ENCODE measurements around the gene CHMP6. TPM values are rescaled to one million over a fixed set of nuclear protein-coding genes. Genes with fewer than 3 reads are reported as not detected.
A peak's percentile ranks its signal among the peaks of the same experiment; 100 is the strongest.

The CHMP6 gene
- polyA plus RNA-seq (ENCODE audit: insufficient read length), result 25.4 TPM

- peak; percentile 89 for DNase-seq
These were observed at the start of gene CHMP6 for GRCh38 chr17:80991645-80992076. TSS of gene CHMP6 (plus strand) at chr17:80991841. CDS start at chr17:80991919, 78 bp downstream.

- DNase-seq, result peak; percentile 89
These were observed 49.0 kb upstream of the CHMP6 start for GRCh38 chr17:80942423-80943345.

- DNase-seq, result no peak
These were observed 48.1 kb upstream of the CHMP6 start for GRCh38 chr17:80943346-80944145.

GRCh38 chr17:80944326-80944725, 47.3 kb upstream of the CHMP6 start:
- no peak for DNase-seq

- DNase-seq, result no peak
These were observed 45.9 kb upstream of the CHMP6 start for GRCh38 chr17:80945736-80946135.

GRCh38 chr17:80946449-80946848, 45.2 kb upstream of the CHMP6 start:
- no peak for DNase-seq

- no peak for DNase-seq
These were observed 44.3 kb upstream of the CHMP6 start for GRCh38 chr17:80947200-80947940.

GRCh38 chr17:80948019-80948975, 43.3 kb upstream of the CHMP6 start:
- DNase-seq, result no peak

GRCh38 chr17:80948976-80949450, 42.6 kb upstream of the CHMP6 start:
- DNase-seq, result no peak

GRCh38 chr17:80949451-80950421, 41.9 kb upstream of the CHMP6 start:
- no peak for DNase-seq

GRCh38 chr17:80950466-80951120, 41.0 kb upstream of the CHMP6 start:
- DNase-seq, result no peak

- DNase-seq, result no peak
These were observed 40.2 kb upstream of the CHMP6 start for GRCh38 chr17:80951121-80952090.

- DNase-seq, result no peak
These were observed 39.4 kb upstream of the CHMP6 start for GRCh38 chr17:80952291-80952690.

GRCh38 chr17:80953471-80954315, 37.9 kb upstream of the CHMP6 start:
- no peak for DNase-seq

- DNase-seq, result no peak
These were observed 36.6 kb upstream of the CHMP6 start for GRCh38 chr17:80955078-80955477.

- no peak for DNase-seq
These were observed 35.9 kb upstream of the CHMP6 start for GRCh38 chr17:80955671-80956280.
